H9 (cell line): ENCODE measurements around the gene KLK2. TPM values are rescaled to one million over a fixed set of nuclear protein-coding genes. Genes with fewer than 3 reads are reported as not detected.

ENCODE experiments used
- DNase-seq: peaks from one replicate; pipeline ENCODE4 v3.0.0-alpha.2; 2017
- H2AFZ ChIP-seq: one replicate; pipeline ENCODE4 v1.6.1; 2013; ENCODE audit warnings: mild to moderate bottlenecking, low read length, control low read depth, moderate library complexity
- H2AK5ac ChIP-seq: 2 replicates; pipeline ENCODE4 v1.6.1; 2013; ENCODE audit warnings: low read length, control low read depth, mixed read lengths; ENCODE audit not compliant: insufficient read length
- H2BK120ac ChIP-seq: one replicate; pipeline ENCODE4 v1.6.1; 2013; ENCODE audit warnings: low read depth, mild to moderate bottlenecking, low read length, control low read depth, inconsistent platforms; ENCODE audit not compliant: poor library complexity, severe bottlenecking
- H2BK12ac ChIP-seq: 2 replicates; pipeline ENCODE4 v1.6.1; 2013; ENCODE audit warnings: low read length, control low read depth, mixed read lengths, low read depth; ENCODE audit not compliant: insufficient read length
- H2BK15ac ChIP-seq: 2 replicates; pipeline ENCODE4 v1.6.1; 2013; ENCODE audit warnings: low read depth, low read length, control low read depth
- H2BK20ac ChIP-seq: one replicate; pipeline ENCODE4 v1.6.1; 2013; ENCODE audit warnings: low read depth, mild to moderate bottlenecking, low read length, control low read depth, inconsistent platforms; ENCODE audit not compliant: poor library complexity, severe bottlenecking
- H2BK5ac ChIP-seq: 2 replicates; pipeline ENCODE4 v1.6.1; 2013; ENCODE audit warnings: low read length, control low read depth, mixed read lengths; ENCODE audit not compliant: insufficient read length
- H3K14ac ChIP-seq: 2 replicates; pipeline ENCODE4 v1.6.1; 2013; ENCODE audit warnings: low read length, control low read depth; ENCODE audit not compliant: insufficient read depth
- H3K18ac ChIP-seq: 2 replicates; pipeline ENCODE4 v1.6.1; 2013; ENCODE audit warnings: low read depth, mild to moderate bottlenecking, mixed read lengths, low read length, control low read depth; ENCODE audit not compliant: insufficient read length
- H3K23ac ChIP-seq: 2 replicates; pipeline ENCODE4 v1.6.1; 2013; ENCODE audit warnings: low read length, control low read depth, mixed read lengths, low read depth; ENCODE audit not compliant: insufficient read length
- H3K23me2 ChIP-seq: 2 replicates; pipeline ENCODE4 v1.6.1; 2013; ENCODE audit warnings: low read depth, mild to moderate bottlenecking, mixed read lengths, low read length, control low read depth; ENCODE audit not compliant: insufficient read length, poor library complexity, severe bottlenecking
- H3K27ac ChIP-seq: 2 replicates; pipeline ENCODE4 v1.5.1; 2013; ENCODE audit warnings: low read length, control low read depth, mixed read lengths, low read depth; ENCODE audit not compliant: insufficient read length
- H3K27me3 ChIP-seq: 2 replicates; pipeline ENCODE4 v1.6.1; 2013; ENCODE audit warnings: low read length, control low read depth, inconsistent platforms; ENCODE audit not compliant: insufficient read depth
- H3K4ac ChIP-seq: 2 replicates; pipeline ENCODE4 v1.6.1; 2013; ENCODE audit warnings: low read depth, mild to moderate bottlenecking, control low read depth, inconsistent platforms, low read length, moderate library complexity
- H3K4me1 ChIP-seq: 2 replicates; pipeline ENCODE4 v1.6.1; 2013; ENCODE audit warnings: low read length, control low read depth, inconsistent platforms; ENCODE audit not compliant: insufficient read depth
- H3K4me2 ChIP-seq: 2 replicates; pipeline ENCODE4 v1.6.1; 2013; ENCODE audit warnings: low read length, control low read depth, mixed read lengths; ENCODE audit not compliant: insufficient read length, insufficient read depth
- H3K56ac ChIP-seq: 2 replicates; pipeline ENCODE4 v1.6.1; 2013; ENCODE audit warnings: low read depth, mild to moderate bottlenecking, mixed read lengths, low read length, control low read depth; ENCODE audit not compliant: insufficient read length
- H3K79me1 ChIP-seq: 2 replicates; pipeline ENCODE4 v1.6.1; 2013; ENCODE audit warnings: low read depth, mild to moderate bottlenecking, moderate library complexity, low read length, control low read depth, inconsistent platforms; ENCODE audit not compliant: insufficient read depth, poor library complexity, severe bottlenecking
- H3K79me2 ChIP-seq: 2 replicates; pipeline ENCODE4 v1.6.1; 2013; ENCODE audit warnings: low read length, control low read depth, inconsistent platforms; ENCODE audit not compliant: insufficient read depth
- H3K9ac ChIP-seq: 2 replicates; pipeline ENCODE4 v1.6.1; 2013; ENCODE audit warnings: low read length, control low read depth, mixed read lengths; ENCODE audit not compliant: insufficient read length; ENCODE audit errors: extremely low read depth
- H3K9me3 ChIP-seq: one replicate; pipeline ENCODE4 v1.6.1; 2013; ENCODE audit warnings: low read depth, low read length, inconsistent platforms; ENCODE audit not compliant: control insufficient read depth
- H3T11ph ChIP-seq: one replicate; pipeline ENCODE4 v1.6.1; 2013; ENCODE audit warnings: mild to moderate bottlenecking, low read length, control low read depth, inconsistent platforms
- H4K20me1 ChIP-seq: one replicate; pipeline ENCODE4 v1.6.1; 2013; ENCODE audit not compliant: control insufficient read depth, insufficient read length, insufficient read depth
- H4K5ac ChIP-seq: 2 replicates; pipeline ENCODE4 v1.6.1; 2013; ENCODE audit warnings: low read depth, mild to moderate bottlenecking, mixed read lengths, low read length, control low read depth; ENCODE audit not compliant: insufficient read length
- H4K8ac ChIP-seq: replicated peaks from 2 replicates; pipeline ENCODE4 v1.6.1; 2013; ENCODE audit warnings: low read length, control low read depth, mixed read lengths, low read depth; ENCODE audit not compliant: insufficient read length
- H4K91ac ChIP-seq: 2 replicates; pipeline ENCODE4 v1.6.1; 2013; ENCODE audit warnings: low read depth, mild to moderate bottlenecking, moderate library complexity, mixed read lengths, low read length, control low read depth; ENCODE audit not compliant: insufficient read length
- H3K27ac Mint-ChIP-seq, 3 experiments: 2 replicates in 2 of 3; 3 replicates in 1 of 3; pipeline ENCODE4 v1.8.0; 2020 to 2021; ENCODE audit warnings: mixed read lengths in 3 of 3, mild to moderate bottlenecking in 1 of 3, moderate library complexity in 1 of 3
- H3K27me3 Mint-ChIP-seq: 2 replicates; pipeline ENCODE4 v1.8.0; 2021; ENCODE audit warnings: low read depth, mild to moderate bottlenecking, moderate library complexity, mixed read lengths
- H3K36me3 Mint-ChIP-seq, 3 experiments: 2 replicates in 2 of 3; 3 replicates in 1 of 3; pipeline ENCODE4 v1.8.0; 2020 to 2021; ENCODE audit warnings: low read depth in 3 of 3, mixed read lengths in 3 of 3; ENCODE audit not compliant: insufficient read depth in 1 of 3
- H3K4me1 Mint-ChIP-seq, 2 experiments: 2 replicates each; pipeline ENCODE4 v1.8.0; 2020; ENCODE audit warnings: mixed read lengths in 2 of 2
- H3K4me3 Mint-ChIP-seq, 2 experiments: 2 replicates in 1 of 2; 3 replicates in 1 of 2; pipeline ENCODE4 v1.8.0; 2020 to 2021; ENCODE audit warnings: mild to moderate bottlenecking in 2 of 2, mixed read lengths in 2 of 2, moderate library complexity in 1 of 2
- H3K9me3 Mint-ChIP-seq, 2 experiments: 2 replicates in 1 of 2; 3 replicates in 1 of 2; pipeline ENCODE4 v1.8.0; 2020; ENCODE audit warnings: mild to moderate bottlenecking in 2 of 2, mixed read lengths in 2 of 2, moderate library complexity in 1 of 2
- CTCF ChIP-seq: fragments of 200-600 bp; sonication (generic); conservative IDR thresholded peaks from 3 replicates; pipeline ENCODE4 v1.8.0; 2021; ENCODE audit warnings: antibody characterized with exemption, mild to moderate bottlenecking
- WGBS: extraction: QIAGEN DNeasy Blood & Tissue Kit; methylation state at CpG from one replicate; pipeline ENCODE4 v1.1.7; 2013; ENCODE audit warnings: missing lambda C conversion rate, low lambda C conversion rate, mixed read lengths; ENCODE audit not compliant: insufficient read length; ENCODE audit errors: extremely low coverage; 5-methylcytosine and 5-hydroxymethylcytosine counted together
- total RNA-seq: library from RNA; stranded (reverse); gene quantifications from 2 replicates; pipeline ENCODE4 v1.2.1, GENCODE V29; 2021

The KLK2 gene
- total RNA-seq, 1 experiment from 2014 or later, result not detected

- Histone ChIP-seq H3K23me2 (no peaks in the 10 kb centered on the region), H4K20me1 (no peaks in the 10 kb centered on the region), H3K79me2 (no peaks in the 10 kb centered on the region), H3K4me2 (no peak overlapping the region), H2BK15ac (no peak overlapping the region), H3K18ac (no peak overlapping the region), H2AK5ac (no peak overlapping the region), H4K8ac (no peak overlapping the region), H2BK20ac (no peak overlapping the region), H2BK5ac (no peak overlapping the region), H2BK12ac (no peak overlapping the region), H3K14ac (no peak overlapping the region), H3K23ac (no peak overlapping the region), H2BK120ac (no peak overlapping the region), H3K4ac (no peak overlapping the region), H3K9me3 (no peaks in the 10 kb centered on the region), H4K91ac (no peak overlapping the region), H4K5ac (no peak overlapping the region), H3K4me1 (no peaks in the 10 kb centered on the region; the same call in 1 of the 2 replicates), H3K27ac (no peak overlapping the region), H3K9ac (no peak overlapping the region), H3T11ph (no peak overlapping the region), H3K56ac (no peak overlapping the region), H3K27me3 (no peaks in the 10 kb centered on the region; the same call in 1 of the 2 replicates), H2AFZ (no peak overlapping the region), H3K79me1 (no peaks in the 10 kb centered on the region)
- no peak overlapping the region for H3K27ac Mint-ChIP-seq
- no peaks in the 10 kb centered on the region for H3K36me3 Mint-ChIP-seq
- TF ChIP-seq CTCF, result no peak
- peaks cover 0 to 1% of the 10 kb centered on the region in 2 experiments; a peak in 1 of 5 replicates for H3K9me3 Mint-ChIP-seq
- peaks cover 4 to 10% of the 10 kb centered on the region in 2 experiments; a peak in 2 of 4 replicates for H3K4me1 Mint-ChIP-seq
- peaks cover 37% of the 10 kb centered on the region for H3K27me3 Mint-ChIP-seq
- H3K4me3 Mint-ChIP-seq, result no peak overlapping the region
- DNase-seq, result no peak
- no CpG with 5 or more reads among the region's 7 CpGs for WGBS
Measured at GRCh38 chr19:50876456-50876855, 3.2 kb downstream of the KLK2 start.
